H9 (cell line): ENCODE measurements around the gene LRG1. TPM values are rescaled to one million over a fixed set of nuclear protein-coding genes. Genes with fewer than 3 reads are reported as not detected.

Source experiments
- DNase-seq: peaks from one replicate; pipeline ENCODE4 v3.0.0-alpha.2; 2017
- H2AFZ ChIP-seq: one replicate; pipeline ENCODE4 v1.6.1; 2013; ENCODE audit warnings: mild to moderate bottlenecking, low read length, control low read depth, moderate library complexity
- H2AK5ac ChIP-seq: 2 replicates; pipeline ENCODE4 v1.6.1; 2013; ENCODE audit warnings: low read length, control low read depth, mixed read lengths; ENCODE audit not compliant: insufficient read length
- H2BK120ac ChIP-seq: one replicate; pipeline ENCODE4 v1.6.1; 2013; ENCODE audit warnings: low read depth, mild to moderate bottlenecking, low read length, control low read depth, inconsistent platforms; ENCODE audit not compliant: poor library complexity, severe bottlenecking
- H2BK12ac ChIP-seq: 2 replicates; pipeline ENCODE4 v1.6.1; 2013; ENCODE audit warnings: low read length, control low read depth, mixed read lengths, low read depth; ENCODE audit not compliant: insufficient read length
- H2BK15ac ChIP-seq: 2 replicates; pipeline ENCODE4 v1.6.1; 2013; ENCODE audit warnings: low read depth, low read length, control low read depth
- H2BK20ac ChIP-seq: one replicate; pipeline ENCODE4 v1.6.1; 2013; ENCODE audit warnings: low read depth, mild to moderate bottlenecking, low read length, control low read depth, inconsistent platforms; ENCODE audit not compliant: poor library complexity, severe bottlenecking
- H2BK5ac ChIP-seq: 2 replicates; pipeline ENCODE4 v1.6.1; 2013; ENCODE audit warnings: low read length, control low read depth, mixed read lengths; ENCODE audit not compliant: insufficient read length
- H3K14ac ChIP-seq: 2 replicates; pipeline ENCODE4 v1.6.1; 2013; ENCODE audit warnings: low read length, control low read depth; ENCODE audit not compliant: insufficient read depth
- H3K18ac ChIP-seq: 2 replicates; pipeline ENCODE4 v1.6.1; 2013; ENCODE audit warnings: low read depth, mild to moderate bottlenecking, mixed read lengths, low read length, control low read depth; ENCODE audit not compliant: insufficient read length
- H3K23ac ChIP-seq: 2 replicates; pipeline ENCODE4 v1.6.1; 2013; ENCODE audit warnings: low read length, control low read depth, mixed read lengths, low read depth; ENCODE audit not compliant: insufficient read length
- H3K23me2 ChIP-seq: 2 replicates; pipeline ENCODE4 v1.6.1; 2013; ENCODE audit warnings: low read depth, mild to moderate bottlenecking, mixed read lengths, low read length, control low read depth; ENCODE audit not compliant: insufficient read length, poor library complexity, severe bottlenecking
- H3K27ac ChIP-seq: 2 replicates; pipeline ENCODE4 v1.5.1; 2013; ENCODE audit warnings: low read length, control low read depth, mixed read lengths, low read depth; ENCODE audit not compliant: insufficient read length
- H3K27me3 ChIP-seq: 2 replicates; pipeline ENCODE4 v1.6.1; 2013; ENCODE audit warnings: low read length, control low read depth, inconsistent platforms; ENCODE audit not compliant: insufficient read depth
- H3K4ac ChIP-seq: 2 replicates; pipeline ENCODE4 v1.6.1; 2013; ENCODE audit warnings: low read depth, mild to moderate bottlenecking, control low read depth, inconsistent platforms, low read length, moderate library complexity
- H3K4me1 ChIP-seq: 2 replicates; pipeline ENCODE4 v1.6.1; 2013; ENCODE audit warnings: low read length, control low read depth, inconsistent platforms; ENCODE audit not compliant: insufficient read depth
- H3K4me2 ChIP-seq: 2 replicates; pipeline ENCODE4 v1.6.1; 2013; ENCODE audit warnings: low read length, control low read depth, mixed read lengths; ENCODE audit not compliant: insufficient read length, insufficient read depth
- H3K56ac ChIP-seq: 2 replicates; pipeline ENCODE4 v1.6.1; 2013; ENCODE audit warnings: low read depth, mild to moderate bottlenecking, mixed read lengths, low read length, control low read depth; ENCODE audit not compliant: insufficient read length
- H3K79me1 ChIP-seq: 2 replicates; pipeline ENCODE4 v1.6.1; 2013; ENCODE audit warnings: low read depth, mild to moderate bottlenecking, moderate library complexity, low read length, control low read depth, inconsistent platforms; ENCODE audit not compliant: insufficient read depth, poor library complexity, severe bottlenecking
- H3K79me2 ChIP-seq: 2 replicates; pipeline ENCODE4 v1.6.1; 2013; ENCODE audit warnings: low read length, control low read depth, inconsistent platforms; ENCODE audit not compliant: insufficient read depth
- H3K9ac ChIP-seq: 2 replicates; pipeline ENCODE4 v1.6.1; 2013; ENCODE audit warnings: low read length, control low read depth, mixed read lengths; ENCODE audit not compliant: insufficient read length; ENCODE audit errors: extremely low read depth
- H3K9me3 ChIP-seq: one replicate; pipeline ENCODE4 v1.6.1; 2013; ENCODE audit warnings: low read depth, low read length, inconsistent platforms; ENCODE audit not compliant: control insufficient read depth
- H3T11ph ChIP-seq: one replicate; pipeline ENCODE4 v1.6.1; 2013; ENCODE audit warnings: mild to moderate bottlenecking, low read length, control low read depth, inconsistent platforms
- H4K20me1 ChIP-seq: one replicate; pipeline ENCODE4 v1.6.1; 2013; ENCODE audit not compliant: control insufficient read depth, insufficient read length, insufficient read depth
- H4K5ac ChIP-seq: 2 replicates; pipeline ENCODE4 v1.6.1; 2013; ENCODE audit warnings: low read depth, mild to moderate bottlenecking, mixed read lengths, low read length, control low read depth; ENCODE audit not compliant: insufficient read length
- H4K8ac ChIP-seq: replicated peaks from 2 replicates; pipeline ENCODE4 v1.6.1; 2013; ENCODE audit warnings: low read length, control low read depth, mixed read lengths, low read depth; ENCODE audit not compliant: insufficient read length
- H4K91ac ChIP-seq: 2 replicates; pipeline ENCODE4 v1.6.1; 2013; ENCODE audit warnings: low read depth, mild to moderate bottlenecking, moderate library complexity, mixed read lengths, low read length, control low read depth; ENCODE audit not compliant: insufficient read length
- H3K27ac Mint-ChIP-seq, 3 experiments: 2 replicates in 2 of 3; 3 replicates in 1 of 3; pipeline ENCODE4 v1.8.0; 2020 to 2021; ENCODE audit warnings: mixed read lengths in 3 of 3, mild to moderate bottlenecking in 1 of 3, moderate library complexity in 1 of 3
- H3K27me3 Mint-ChIP-seq: 2 replicates; pipeline ENCODE4 v1.8.0; 2021; ENCODE audit warnings: low read depth, mild to moderate bottlenecking, moderate library complexity, mixed read lengths
- H3K36me3 Mint-ChIP-seq, 3 experiments: 2 replicates in 2 of 3; 3 replicates in 1 of 3; pipeline ENCODE4 v1.8.0; 2020 to 2021; ENCODE audit warnings: low read depth in 3 of 3, mixed read lengths in 3 of 3; ENCODE audit not compliant: insufficient read depth in 1 of 3
- H3K4me1 Mint-ChIP-seq, 2 experiments: 2 replicates each; pipeline ENCODE4 v1.8.0; 2020; ENCODE audit warnings: mixed read lengths in 2 of 2
- H3K4me3 Mint-ChIP-seq, 2 experiments: 2 replicates in 1 of 2; 3 replicates in 1 of 2; pipeline ENCODE4 v1.8.0; 2020 to 2021; ENCODE audit warnings: mild to moderate bottlenecking in 2 of 2, mixed read lengths in 2 of 2, moderate library complexity in 1 of 2
- H3K9me3 Mint-ChIP-seq, 2 experiments: 2 replicates in 1 of 2; 3 replicates in 1 of 2; pipeline ENCODE4 v1.8.0; 2020; ENCODE audit warnings: mild to moderate bottlenecking in 2 of 2, mixed read lengths in 2 of 2, moderate library complexity in 1 of 2
- WGBS: extraction: QIAGEN DNeasy Blood & Tissue Kit; methylation state at CpG from one replicate; pipeline ENCODE4 v1.1.7; 2013; ENCODE audit warnings: missing lambda C conversion rate, low lambda C conversion rate, mixed read lengths; ENCODE audit not compliant: insufficient read length; ENCODE audit errors: extremely low coverage; 5-methylcytosine and 5-hydroxymethylcytosine counted together
- total RNA-seq: library from RNA; stranded (reverse); gene quantifications from 2 replicates; pipeline ENCODE4 v1.2.1, GENCODE V29; 2021
- TF ChIP-seq, protein P1 (sequence below): fragments of 200-600 bp; sonication (generic); conservative IDR thresholded peaks from 3 replicates; pipeline ENCODE4 v1.8.0; 2021; ENCODE audit warnings: antibody characterized with exemption, mild to moderate bottlenecking

LRG1 gene
- total RNA-seq, 1 experiment from 2014 or later = 0.24 TPM

DNA sequence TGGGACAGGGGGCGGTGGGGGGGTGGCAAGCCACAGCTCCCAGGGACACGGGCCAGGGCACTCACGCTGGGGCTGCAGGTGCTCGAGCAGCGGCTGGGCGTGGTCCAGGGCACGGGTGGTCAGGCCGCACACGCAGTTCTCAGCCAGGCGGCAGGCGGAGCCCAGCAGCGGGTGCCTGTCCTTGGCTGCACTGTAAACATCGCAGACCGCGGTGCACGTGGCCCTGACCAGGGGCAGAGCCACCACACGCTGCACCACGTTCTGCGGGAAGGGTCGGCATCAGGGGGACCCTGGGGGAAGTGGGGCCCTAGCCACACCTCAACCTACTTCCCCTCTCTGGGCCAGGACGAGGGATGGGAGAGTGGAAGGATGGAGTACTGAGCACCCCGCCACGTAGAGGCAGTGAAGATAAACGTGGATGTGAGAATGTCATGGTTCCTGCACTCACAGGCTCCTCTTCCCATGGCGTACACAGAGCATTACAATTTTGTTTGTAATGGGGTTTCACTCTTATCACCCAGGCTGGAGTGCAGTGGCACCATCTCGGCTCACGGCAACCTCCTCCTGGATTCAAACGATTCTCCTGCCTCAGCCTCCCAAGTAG lies 8.2 kb downstream of the LRG1 start:
- Histone ChIP-seq H2BK5ac (no peak overlapping the region), H3K27ac (no peak overlapping the region), H2AFZ (no peak overlapping the region), H3K27me3 (no peaks in the 10 kb centered on the region; the same call in 1 of the 2 replicates), H3K79me1 (no peaks in the 10 kb centered on the region), H3K56ac (no peak overlapping the region), H3K9me3 (no peaks in the 10 kb centered on the region), H2BK120ac (no peak overlapping the region), H3K4me1 (no peaks in the 10 kb centered on the region), H3K23ac (no peak overlapping the region), H2BK20ac (no peak overlapping the region), H4K20me1 (no peaks in the 10 kb centered on the region), H3K23me2 (peaks cover 3% of the 10 kb centered on the region), H4K8ac (no peak overlapping the region), H2AK5ac (no peak overlapping the region), H3K9ac (no peak overlapping the region), H4K5ac (no peak overlapping the region), H3K14ac (no peak overlapping the region), H3K18ac (no peak overlapping the region), H4K91ac (no peak overlapping the region), H2BK15ac (no peak overlapping the region), H2BK12ac (no peak overlapping the region), H3K4ac (no peak overlapping the region), H3K4me2 (no peak overlapping the region), H3K79me2 (no peaks in the 10 kb centered on the region), H3T11ph (no peak overlapping the region)
- TF ChIP-seq, protein P1, sequence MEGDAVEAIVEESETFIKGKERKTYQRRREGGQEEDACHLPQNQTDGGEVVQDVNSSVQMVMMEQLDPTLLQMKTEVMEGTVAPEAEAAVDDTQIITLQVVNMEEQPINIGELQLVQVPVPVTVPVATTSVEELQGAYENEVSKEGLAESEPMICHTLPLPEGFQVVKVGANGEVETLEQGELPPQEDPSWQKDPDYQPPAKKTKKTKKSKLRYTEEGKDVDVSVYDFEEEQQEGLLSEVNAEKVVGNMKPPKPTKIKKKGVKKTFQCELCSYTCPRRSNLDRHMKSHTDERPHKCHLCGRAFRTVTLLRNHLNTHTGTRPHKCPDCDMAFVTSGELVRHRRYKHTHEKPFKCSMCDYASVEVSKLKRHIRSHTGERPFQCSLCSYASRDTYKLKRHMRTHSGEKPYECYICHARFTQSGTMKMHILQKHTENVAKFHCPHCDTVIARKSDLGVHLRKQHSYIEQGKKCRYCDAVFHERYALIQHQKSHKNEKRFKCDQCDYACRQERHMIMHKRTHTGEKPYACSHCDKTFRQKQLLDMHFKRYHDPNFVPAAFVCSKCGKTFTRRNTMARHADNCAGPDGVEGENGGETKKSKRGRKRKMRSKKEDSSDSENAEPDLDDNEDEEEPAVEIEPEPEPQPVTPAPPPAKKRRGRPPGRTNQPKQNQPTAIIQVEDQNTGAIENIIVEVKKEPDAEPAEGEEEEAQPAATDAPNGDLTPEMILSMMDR = no peak
- peaks cover 62% of the 10 kb centered on the region for H3K27me3 Mint-ChIP-seq
- no peak overlapping the region for H3K4me3 Mint-ChIP-seq
- DNase-seq = no peak
- peaks cover 0 to 6% of the 10 kb centered on the region in 2 experiments; a peak in 2 of 4 replicates for H3K4me1 Mint-ChIP-seq
- no peaks in the 10 kb centered on the region for H3K36me3 Mint-ChIP-seq
- no peak overlapping the region for H3K27ac Mint-ChIP-seq
- H3K9me3 Mint-ChIP-seq = no peaks in the 10 kb centered on the region
- WGBS = no CpG with 5 or more reads among the region's 28 CpGs
